ENCODE measurements around the gene IGFN1. TPM values are rescaled to one million over a fixed set of nuclear protein-coding genes. Genes with fewer than 3 reads are reported as not detected.

The IGFN1 gene
- total and polyA plus RNA-seq, 9 of the 15 experiments (the other 6 are each of a cell fraction or from before 2014, with no cell fraction given): 0.04 TPM; not detected in 8

DNA sequence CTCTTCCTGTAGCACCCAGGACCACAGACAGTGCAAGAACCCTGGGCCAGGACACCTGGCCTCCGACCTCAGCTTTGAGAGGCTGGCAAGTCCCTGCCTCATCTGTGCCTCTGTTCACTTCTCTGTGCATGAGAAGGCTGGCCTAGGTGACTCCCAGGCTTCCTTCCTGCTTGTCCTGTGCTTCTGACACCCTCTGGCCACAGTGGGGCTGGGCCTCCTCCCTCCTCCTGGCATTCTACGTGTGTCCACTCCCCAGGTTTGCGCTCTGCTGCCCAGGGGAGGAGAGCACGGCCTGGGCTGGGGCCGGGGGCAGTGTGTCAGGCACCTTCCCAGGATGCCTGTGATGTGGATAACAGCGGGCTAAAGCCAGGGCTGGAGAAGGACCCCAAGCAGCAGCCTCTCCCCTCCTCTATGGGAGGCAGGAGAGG is 62.3 kb downstream of the IGFN1 start:
- H3K9me1 ChIP-seq (ENCODE audit: control insufficient read depth, insufficient read depth, low read length): no peaks in the 10 kb centered on the region
- WGBS (ENCODE audit: insufficient coverage, low coverage, missing lambda C conversion rate): 4% methylated on average over 6 of the region's 6 CpGs
- no peak for FAIRE-seq

More for the DNA sequence above, 62.3 kb downstream of the IGFN1 start:
- no peak overlapping the region; a peak in 1 of 4 replicates for H3K9ac ChIP-seq (ENCODE audit: insufficient read depth in 1 of 2, low read depth in 2 of 2, low read length in 2 of 2)
- no peak overlapping the region for H3K4me3 ChIP-seq
- H2AFZ ChIP-seq (ENCODE audit: low read depth, low read length): no peak overlapping the region
- no peak for TF ChIP-seq PML (IDR thresholded peaks at IDR 0.05; ENCODE audit: low read length)
- no peak for TF ChIP-seq STAT5B (CRISPR knock-in tag; IDR thresholded peaks at IDR 0.05)
- TF ChIP-seq NFATC3 (IDR thresholded peaks at IDR 0.05): no peak
- TF ChIP-seq ERF (CRISPR knock-in tag; IDR thresholded peaks at IDR 0.05): no peak
- no peak for TF ChIP-seq ZNF57 (CRISPR knock-in tag; IDR thresholded peaks at IDR 0.05)
- no peak for TF ChIP-seq ZEB2 (IDR thresholded peaks at IDR 0.05)
- TF ChIP-seq SIRT6 (IDR thresholded peaks at IDR 0.05; ENCODE audit: low read depth, low read length): no peak
- TF ChIP-seq ZNF644 (tag; IDR thresholded peaks at IDR 0.05; ENCODE audit: low read depth): no peak
- TF ChIP-seq, protein P1, sequence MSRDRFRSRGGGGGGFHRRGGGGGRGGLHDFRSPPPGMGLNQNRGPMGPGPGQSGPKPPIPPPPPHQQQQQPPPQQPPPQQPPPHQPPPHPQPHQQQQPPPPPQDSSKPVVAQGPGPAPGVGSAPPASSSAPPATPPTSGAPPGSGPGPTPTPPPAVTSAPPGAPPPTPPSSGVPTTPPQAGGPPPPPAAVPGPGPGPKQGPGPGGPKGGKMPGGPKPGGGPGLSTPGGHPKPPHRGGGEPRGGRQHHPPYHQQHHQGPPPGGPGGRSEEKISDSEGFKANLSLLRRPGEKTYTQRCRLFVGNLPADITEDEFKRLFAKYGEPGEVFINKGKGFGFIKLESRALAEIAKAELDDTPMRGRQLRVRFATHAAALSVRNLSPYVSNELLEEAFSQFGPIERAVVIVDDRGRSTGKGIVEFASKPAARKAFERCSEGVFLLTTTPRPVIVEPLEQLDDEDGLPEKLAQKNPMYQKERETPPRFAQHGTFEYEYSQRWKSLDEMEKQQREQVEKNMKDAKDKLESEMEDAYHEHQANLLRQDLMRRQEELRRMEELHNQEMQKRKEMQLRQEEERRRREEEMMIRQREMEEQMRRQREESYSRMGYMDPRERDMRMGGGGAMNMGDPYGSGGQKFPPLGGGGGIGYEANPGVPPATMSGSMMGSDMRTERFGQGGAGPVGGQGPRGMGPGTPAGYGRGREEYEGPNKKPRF (IDR thresholded peaks at IDR 0.05; ENCODE audit: low read depth, low read length): no peak
- TF ChIP-seq, protein P2, sequence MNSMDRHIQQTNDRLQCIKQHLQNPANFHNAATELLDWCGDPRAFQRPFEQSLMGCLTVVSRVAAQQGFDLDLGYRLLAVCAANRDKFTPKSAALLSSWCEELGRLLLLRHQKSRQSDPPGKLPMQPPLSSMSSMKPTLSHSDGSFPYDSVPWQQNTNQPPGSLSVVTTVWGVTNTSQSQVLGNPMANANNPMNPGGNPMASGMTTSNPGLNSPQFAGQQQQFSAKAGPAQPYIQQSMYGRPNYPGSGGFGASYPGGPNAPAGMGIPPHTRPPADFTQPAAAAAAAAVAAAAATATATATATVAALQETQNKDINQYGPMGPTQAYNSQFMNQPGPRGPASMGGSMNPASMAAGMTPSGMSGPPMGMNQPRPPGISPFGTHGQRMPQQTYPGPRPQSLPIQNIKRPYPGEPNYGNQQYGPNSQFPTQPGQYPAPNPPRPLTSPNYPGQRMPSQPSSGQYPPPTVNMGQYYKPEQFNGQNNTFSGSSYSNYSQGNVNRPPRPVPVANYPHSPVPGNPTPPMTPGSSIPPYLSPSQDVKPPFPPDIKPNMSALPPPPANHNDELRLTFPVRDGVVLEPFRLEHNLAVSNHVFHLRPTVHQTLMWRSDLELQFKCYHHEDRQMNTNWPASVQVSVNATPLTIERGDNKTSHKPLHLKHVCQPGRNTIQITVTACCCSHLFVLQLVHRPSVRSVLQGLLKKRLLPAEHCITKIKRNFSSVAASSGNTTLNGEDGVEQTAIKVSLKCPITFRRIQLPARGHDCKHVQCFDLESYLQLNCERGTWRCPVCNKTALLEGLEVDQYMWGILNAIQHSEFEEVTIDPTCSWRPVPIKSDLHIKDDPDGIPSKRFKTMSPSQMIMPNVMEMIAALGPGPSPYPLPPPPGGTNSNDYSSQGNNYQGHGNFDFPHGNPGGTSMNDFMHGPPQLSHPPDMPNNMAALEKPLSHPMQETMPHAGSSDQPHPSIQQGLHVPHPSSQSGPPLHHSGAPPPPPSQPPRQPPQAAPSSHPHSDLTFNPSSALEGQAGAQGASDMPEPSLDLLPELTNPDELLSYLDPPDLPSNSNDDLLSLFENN (IDR thresholded peaks at IDR 0.05; ENCODE audit: low read depth in 2 of 2, low read length in 2 of 2): no peak
- TF ChIP-seq ZNF316 (IDR thresholded peaks at IDR 0.05): no peak
- no peak overlapping the region for H3K27ac ChIP-seq (ENCODE audit: extremely low read depth, low read depth, low read length)
- in situ Hi-C loops (cut with MboI) (no loop called here), intact Hi-C loops (cut with micrococcal nuclease) (loop anchor here (5.0 kb wide), 1 partner anchor 94 kb away; no protein-coding TSS in a partner anchor)
- H3K79me2 ChIP-seq (ENCODE audit: control insufficient read depth, insufficient read depth, low read length): no peaks in the 10 kb centered on the region
- no peaks in the 10 kb centered on the region for H3K9me3 ChIP-seq (replicated peaks; ENCODE audit: control insufficient read depth, insufficient read depth, low read depth, low read length)
- ATAC-seq: no peak
- ChIA-PET POLR2A (interaction anchor here (0.6 kb wide), 1 partner anchor 38 kb away, joined by 3 read pairs; no protein-coding TSS in a partner anchor), CTCF (ENCODE audit: low intra/inter-chr PET ratio) (interaction anchor here (1.5 to 3.3 kb wide), 2 partner anchors 108 to 155 kb away, joined by 8 to 60 read pairs; no protein-coding TSS in a partner anchor)
- H3K27me3 ChIP-seq (ENCODE audit: control insufficient read depth in 2 of 2, insufficient read depth in 2 of 2, low read length in 2 of 2): peaks cover 0 to 42% of the 10 kb centered on the region in 2 experiments; a peak in 3 of 5 replicates
- no peaks in the 10 kb centered on the region for H3K36me3 ChIP-seq (ENCODE audit: control insufficient read depth, insufficient read depth, low read length)
- peaks cover 14% of the 10 kb centered on the region for H4K20me1 ChIP-seq (replicated peaks; ENCODE audit: control insufficient read depth, insufficient read depth, low read length)
- H3K4me2 ChIP-seq (ENCODE audit: insufficient read depth, low read length): no peak overlapping the region
- BruUV-seq (replicated peaks): no TSS peak
- DNase-seq (ENCODE audit: extremely low read depth in 1 of 4, low spot score in 3 of 4): no peak
- H3K4me1 ChIP-seq (replicated peaks in 1 of 2; ENCODE audit: control insufficient read depth in 2 of 2, insufficient read depth in 2 of 2, low read length in 2 of 2): peaks cover 0 to 12% of the 10 kb centered on the region in 2 experiments; a peak in 1 of 5 replicates

All from K562 (cell line).